Fibroblast of gingiva (primary cell): Measurements from ENCODE around the gene KCNJ16.

Experiments used
- DNase-seq: peaks from one replicate; pipeline ENCODE4 v3.0.0-alpha.2; 2011; ENCODE audit warnings: low read depth

Gene KCNJ16

GRCh38 chr17:70128727-70129238 is 53.8 kb downstream of the KCNJ16 start:
- no peak for DNase-seq

- no peak for DNase-seq
Observed at GRCh38 chr17:70130289-70130688, 55.3 kb downstream of the KCNJ16 start.

- DNase-seq: no peak
Observed at GRCh38 chr17:70132505-70132904, 57.5 kb downstream of the KCNJ16 start.

GRCh38 chr17:70134042-70134441 is 59.0 kb downstream of the KCNJ16 start:
- DNase-seq: no peak

- no peak for DNase-seq
Observed at GRCh38 chr17:70134777-70135176, 59.8 kb downstream of the KCNJ16 start.

- DNase-seq: no peak
Observed at GRCh38 chr17:70136131-70136530, 61.1 kb downstream of the KCNJ16 start.

GRCh38 chr17:70137451-70138230 is 62.6 kb downstream of the KCNJ16 start:
- DNase-seq: peak; percentile 99

- peak; percentile 90 for DNase-seq
Observed at GRCh38 chr17:70138291-70138865, 63.4 kb downstream of the KCNJ16 start.

- no peak for DNase-seq
Observed at GRCh38 chr17:70139449-70139993, 64.5 kb downstream of the KCNJ16 start.

- peak; percentile 28 for DNase-seq
Observed at GRCh38 chr17:70144260-70144846, 69.3 kb downstream of the KCNJ16 start.

- DNase-seq: no peak
Observed at GRCh38 chr17:70153210-70153609, 78.2 kb downstream of the KCNJ16 start.

- DNase-seq: no peak
Observed at GRCh38 chr17:70157151-70157550, 82.1 kb downstream of the KCNJ16 start.

GRCh38 chr17:70158180-70158579 is 83.2 kb downstream of the KCNJ16 start:
- no peak for DNase-seq

GRCh38 chr17:70158591-70158990 is 83.6 kb downstream of the KCNJ16 start:
- no peak for DNase-seq

GRCh38 chr17:70159980-70160379 is 85.0 kb downstream of the KCNJ16 start:
- DNase-seq: no peak

- DNase-seq: no peak
Observed at GRCh38 chr17:70161519-70161918, 86.5 kb downstream of the KCNJ16 start.

- no peak for DNase-seq
Observed at GRCh38 chr17:70165383-70165782, 90.4 kb downstream of the KCNJ16 start.

GRCh38 chr17:70166615-70167014 is 91.6 kb downstream of the KCNJ16 start:
- no peak for DNase-seq

GRCh38 chr17:70168044-70168976 is 93.3 kb downstream of the KCNJ16 start:
- DNase-seq: peak; percentile 63

- peak; percentile 77 for DNase-seq
Observed at GRCh38 chr17:70168977-70169708, 94.1 kb downstream of the KCNJ16 start, which contains the start of gene KCNJ2. Gene KCNJ2, plus strand, starts transcription at chr17:70169532. Its CDS starts 5,508 bp downstream, at chr17:70175040.
